Bronchial epithelial cell (primary cell): Measurements from ENCODE around the gene RAD51B. TPM values are rescaled to one million over a fixed set of nuclear protein-coding genes. Genes with fewer than 3 reads are reported as not detected.

ENCODE experiments used
- DNase-seq: peaks from one replicate; pipeline ENCODE4 v3.0.0-alpha.2; 2010; ENCODE audit warnings: low read depth
- FAIRE-seq: peaks from 2 replicates; lab custom pipeline; 2011; peaks lifted over from hg19 to GRCh38; lab: Jason Lieb, UNC
- H3K27me3 ChIP-seq: 2 replicates; pipeline ENCODE4 v1.5.1; 2011; ENCODE audit warnings: low read length; ENCODE audit not compliant: control insufficient read depth, insufficient read depth
- H3K36me3 ChIP-seq: 2 replicates; pipeline ENCODE4 v1.5.1; 2011; ENCODE audit warnings: low read length; ENCODE audit not compliant: control insufficient read depth, insufficient read depth
- H3K4me3 ChIP-seq: 2 replicates; pipeline ENCODE4 v1.5.1; 2011; ENCODE audit warnings: mild to moderate bottlenecking, low read depth, low read length, control low read depth
- total RNA-seq: library from RNA; depleted of rRNA; stranded (reverse); fragments of >200 nt; gene quantifications from 2 replicates; pipeline ENCODE4 v1.2.1, GENCODE V29; 2014
- TF ChIP-seq, protein P1 (sequence below): IDR thresholded peaks from 2 replicates; pipeline ENCODE4 v1.5.1; 2011; ENCODE audit warnings: mild to moderate bottlenecking, moderate library complexity, low read length, control low read depth, inconsistent platforms; ENCODE audit not compliant: insufficient read depth, severe bottlenecking

Gene RAD51B
- total RNA-seq, 1 donor from 2014 or later: 12.1 TPM

DNA sequence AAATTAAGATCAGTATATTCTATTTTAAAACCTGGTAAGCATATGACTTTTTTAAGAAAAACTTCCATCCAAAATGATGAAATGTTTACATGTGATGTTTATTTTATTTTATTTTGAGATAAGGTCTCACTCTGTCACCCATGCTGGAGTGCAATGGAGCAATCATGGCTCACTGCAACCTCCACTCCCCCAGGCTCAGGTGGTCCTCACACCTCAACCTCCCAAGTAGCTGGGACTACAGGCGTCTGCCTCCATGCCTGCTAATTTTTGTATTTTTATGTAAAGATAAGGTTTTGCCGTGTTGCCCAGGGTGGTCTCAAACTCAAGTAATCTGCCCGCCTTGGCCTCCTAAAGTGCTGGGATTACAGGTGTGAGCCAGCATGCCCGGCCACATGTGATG lies 831.5 kb downstream of the RAD51B start:
- Histone ChIP-seq H3K4me3 (no peak overlapping the region), H3K27me3 (no peaks in the 10 kb centered on the region), H3K36me3 (no peaks in the 10 kb centered on the region)
- no peak for DNase-seq
- no peak for FAIRE-seq
- TF ChIP-seq, protein P1, sequence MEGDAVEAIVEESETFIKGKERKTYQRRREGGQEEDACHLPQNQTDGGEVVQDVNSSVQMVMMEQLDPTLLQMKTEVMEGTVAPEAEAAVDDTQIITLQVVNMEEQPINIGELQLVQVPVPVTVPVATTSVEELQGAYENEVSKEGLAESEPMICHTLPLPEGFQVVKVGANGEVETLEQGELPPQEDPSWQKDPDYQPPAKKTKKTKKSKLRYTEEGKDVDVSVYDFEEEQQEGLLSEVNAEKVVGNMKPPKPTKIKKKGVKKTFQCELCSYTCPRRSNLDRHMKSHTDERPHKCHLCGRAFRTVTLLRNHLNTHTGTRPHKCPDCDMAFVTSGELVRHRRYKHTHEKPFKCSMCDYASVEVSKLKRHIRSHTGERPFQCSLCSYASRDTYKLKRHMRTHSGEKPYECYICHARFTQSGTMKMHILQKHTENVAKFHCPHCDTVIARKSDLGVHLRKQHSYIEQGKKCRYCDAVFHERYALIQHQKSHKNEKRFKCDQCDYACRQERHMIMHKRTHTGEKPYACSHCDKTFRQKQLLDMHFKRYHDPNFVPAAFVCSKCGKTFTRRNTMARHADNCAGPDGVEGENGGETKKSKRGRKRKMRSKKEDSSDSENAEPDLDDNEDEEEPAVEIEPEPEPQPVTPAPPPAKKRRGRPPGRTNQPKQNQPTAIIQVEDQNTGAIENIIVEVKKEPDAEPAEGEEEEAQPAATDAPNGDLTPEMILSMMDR: no peak

DNA sequence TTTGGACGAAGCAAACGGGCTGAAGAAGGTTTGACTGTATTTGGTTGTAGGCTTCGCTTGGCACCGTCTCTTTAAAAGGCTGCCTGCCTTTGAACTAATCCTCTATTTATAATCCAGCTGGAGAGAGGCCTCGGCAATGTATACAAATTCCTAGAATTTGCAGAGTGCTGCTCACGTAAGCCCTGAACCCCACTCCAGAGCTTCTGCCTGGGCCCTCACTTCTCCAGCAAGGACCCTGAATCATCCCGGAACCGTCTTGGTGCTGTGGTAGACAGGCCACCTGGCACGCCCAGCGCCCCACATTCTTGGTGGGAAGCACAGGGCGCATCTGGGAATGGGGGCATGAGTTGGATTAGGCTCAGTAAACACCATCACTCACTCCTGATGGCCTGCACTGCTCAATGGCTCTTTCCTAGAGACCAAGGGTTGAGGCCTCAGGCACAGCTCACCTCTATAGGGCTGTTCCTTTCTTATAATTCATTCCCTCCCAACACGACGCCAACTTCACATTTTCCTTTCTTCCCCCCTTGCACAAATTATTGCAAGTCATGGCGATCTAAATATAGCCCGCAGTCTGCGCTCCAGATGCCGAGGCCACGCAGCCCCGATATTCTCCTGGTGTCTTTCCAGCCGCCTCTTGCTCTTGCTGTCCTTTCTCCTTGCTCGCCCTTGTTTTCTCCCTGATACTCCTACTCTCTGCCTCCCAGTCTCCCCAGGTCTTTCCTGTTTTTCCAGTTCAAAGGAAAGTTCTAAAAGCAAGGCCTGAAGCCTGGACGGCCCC lies 832.3 kb downstream of the RAD51B start:
- FAIRE-seq (no peak), DNase-seq (no peak)
- Histone ChIP-seq H3K4me3 (no peak overlapping the region), H3K27me3 (no peaks in the 10 kb centered on the region), H3K36me3 (no peaks in the 10 kb centered on the region)
- TF ChIP-seq, protein P1: no peak

DNA sequence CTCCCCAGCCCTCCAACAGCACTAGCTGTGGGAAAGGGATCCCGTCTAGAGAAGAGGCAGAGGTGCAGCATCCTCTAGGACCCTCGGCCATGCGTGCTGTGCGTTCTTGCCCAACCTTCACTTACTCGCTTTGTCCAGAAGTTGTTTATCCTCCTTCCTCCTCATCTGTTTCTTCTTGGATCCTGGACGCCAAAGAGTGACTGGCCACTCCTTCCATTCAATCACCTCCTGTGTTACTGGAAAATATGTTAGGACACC lies 832.8 kb downstream of the RAD51B start:
- Histone ChIP-seq H3K27me3 (no peaks in the 10 kb centered on the region), H3K36me3 (no peaks in the 10 kb centered on the region), H3K4me3 (no peak overlapping the region)
- DNase-seq (no peak), FAIRE-seq (peak; percentile 43)
- TF ChIP-seq, protein P1: no peak

DNA sequence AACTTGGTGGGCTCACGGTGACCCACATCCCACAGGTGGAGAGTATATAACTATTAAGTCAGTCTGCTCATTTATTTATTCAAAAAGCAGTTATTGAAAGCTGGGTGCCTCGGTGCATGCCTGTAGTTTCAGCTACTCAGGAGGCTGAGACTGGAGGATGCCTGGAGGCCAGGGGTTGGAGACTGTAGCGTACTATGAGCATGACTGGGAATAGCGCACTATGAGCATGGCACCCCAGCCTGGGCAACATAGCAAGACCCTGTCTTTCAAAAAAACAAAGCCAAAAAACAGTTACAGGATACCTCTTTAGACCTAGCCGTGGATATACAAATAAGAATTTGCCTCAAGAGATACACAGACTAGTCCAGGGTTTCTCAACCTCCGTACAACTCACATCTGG lies 833.5 kb downstream of the RAD51B start:
- H3K36me3 ChIP-seq: no peaks in the 10 kb centered on the region
- DNase-seq (no peak), FAIRE-seq (peak; percentile 18)
- no peaks in the 10 kb centered on the region for H3K27me3 ChIP-seq
- TF ChIP-seq, protein P1: no peak
- no peak overlapping the region for H3K4me3 ChIP-seq

DNA sequence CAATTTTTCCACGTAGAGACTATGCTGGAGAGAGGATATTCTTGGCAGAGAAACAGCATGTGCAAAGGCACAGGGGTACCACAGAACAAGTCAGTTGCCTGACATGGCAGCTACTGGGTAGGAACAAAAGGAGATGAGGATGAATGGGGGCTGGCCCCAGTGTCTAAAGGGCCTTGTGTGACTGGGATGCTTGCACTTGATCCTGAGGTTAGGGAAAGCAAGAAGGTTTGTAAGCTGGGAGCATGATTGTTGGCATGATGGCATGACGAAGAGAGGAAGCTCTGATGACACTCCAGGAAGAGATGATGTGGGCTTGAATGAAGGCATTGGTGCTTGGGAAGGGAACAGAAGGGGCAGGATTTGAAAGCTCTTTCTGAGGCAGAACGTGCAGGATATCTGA lies 834.2 kb downstream of the RAD51B start:
- TF ChIP-seq, protein P1: no peak
- Histone ChIP-seq H3K36me3 (no peaks in the 10 kb centered on the region), H3K27me3 (no peaks in the 10 kb centered on the region), H3K4me3 (no peak overlapping the region)
- peak; percentile 68 for FAIRE-seq
- DNase-seq: no peak

DNA sequence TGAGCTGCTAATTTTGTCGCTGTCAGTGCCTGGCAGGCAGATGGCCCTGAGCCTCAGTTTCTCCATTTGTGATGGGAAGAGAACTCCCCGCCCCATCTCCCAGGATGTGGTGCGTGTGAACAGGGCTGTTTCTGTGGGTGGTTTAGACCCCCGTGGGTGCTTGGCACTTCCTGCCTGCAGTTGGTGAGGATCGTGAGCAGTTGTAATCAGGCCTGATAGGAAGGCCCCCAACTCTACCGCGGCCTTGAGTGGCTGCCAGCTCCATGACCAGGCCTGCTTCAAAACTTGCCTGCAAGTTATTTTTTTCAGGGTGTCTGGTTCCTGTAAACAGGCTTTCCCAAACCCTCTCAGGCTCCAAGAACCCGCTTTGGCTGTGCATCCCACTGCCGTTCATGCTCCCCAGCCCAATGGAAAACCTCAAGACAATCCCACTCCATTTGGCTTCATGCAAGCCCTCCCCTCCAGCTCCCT lies 834.9 kb downstream of the RAD51B start:
- Histone ChIP-seq H3K4me3 (no peak overlapping the region), H3K27me3 (no peaks in the 10 kb centered on the region), H3K36me3 (no peaks in the 10 kb centered on the region)
- no peak for DNase-seq
- TF ChIP-seq, protein P1: no peak
- FAIRE-seq: no peak
